H1 (cell line): Measurements from ENCODE around the gene SMIM41. TPM values are rescaled to one million over a fixed set of nuclear protein-coding genes. Genes with fewer than 3 reads are reported as not detected.

Source experiments
- CTCF ChIA-PET: fragments of 300-600 bp; sonication (Branson Sonifier 250); formaldehyde crosslinking; loops from one replicate; lab custom pipeline; 2021; ENCODE audit not compliant: partially characterized antibody; lab: Charles Lee
- POLR2A ChIA-PET: fragments of 300-600 bp; sonication (Branson Sonifier 250); formaldehyde crosslinking; loops from one replicate; lab custom pipeline; 2021; ENCODE audit warnings: inconsistent platforms; ENCODE audit not compliant: partially characterized antibody; lab: Charles Lee
- DNase-seq, 2 experiments: peaks; one replicate each; pipeline versions ENCODE4 v3.0.0 to v3.0.0-alpha.2; 2010 to 2022; ENCODE audit warnings: low spot score in 2 of 2, low read depth in 1 of 2, mixed read lengths in 1 of 2
- FAIRE-seq: peaks from 2 replicates; lab custom pipeline; 2011; peaks lifted over from hg19 to GRCh38; lab: Jason Lieb, UNC
- H2AFZ ChIP-seq: 2 replicates; pipeline ENCODE4 v1.8.1; 2012; ENCODE audit warnings: low read length, inconsistent platforms
- H2AK5ac ChIP-seq: 2 replicates; pipeline ENCODE4 v1.6.1; 2013; ENCODE audit warnings: low read depth, low read length
- H2BK120ac ChIP-seq: replicated peaks from 2 replicates; pipeline ENCODE3; 2013; ENCODE audit warnings: low read depth, low read length, inconsistent platforms
- H2BK12ac ChIP-seq: 2 replicates; pipeline ENCODE4 v1.6.1; 2013; ENCODE audit warnings: low read depth, low read length
- H2BK15ac ChIP-seq: 2 replicates; pipeline ENCODE4 v1.6.1; 2013; ENCODE audit warnings: low read length
- H2BK20ac ChIP-seq: 2 replicates; pipeline ENCODE4 v1.6.1; 2013; ENCODE audit warnings: low read length
- H2BK5ac ChIP-seq: 2 replicates; pipeline ENCODE4 v1.6.1; 2013; ENCODE audit warnings: low read depth, low read length
- H3K14ac ChIP-seq: 2 replicates; pipeline ENCODE4 v1.6.1; 2013; ENCODE audit warnings: inconsistent platforms; ENCODE audit not compliant: insufficient read length
- H3K18ac ChIP-seq: 2 replicates; pipeline ENCODE4 v1.6.1; 2013; ENCODE audit warnings: low read length; ENCODE audit errors: extremely low read depth
- H3K23ac ChIP-seq: 2 replicates; pipeline ENCODE4 v1.6.1; 2013; ENCODE audit warnings: inconsistent platforms; ENCODE audit not compliant: insufficient read length
- H3K23me2 ChIP-seq: 2 replicates; pipeline ENCODE4 v1.6.1; 2013; ENCODE audit warnings: low read depth, low read length
- H3K27ac ChIP-seq: 2 replicates; pipeline ENCODE4 v1.6.1; 2011; ENCODE audit warnings: low read depth, low read length, inconsistent platforms
- H3K27me3 ChIP-seq, 4 experiments: replicated peaks in 1 of 4; 1 replicate in 1 of 4; 2 replicates in 3 of 4; pipeline versions ENCODE4 v1.6.1 to v1.8.1; 2011 to 2013; ENCODE audit warnings: low read length in 3 of 4, mild to moderate bottlenecking in 3 of 4, inconsistent platforms in 2 of 4, mixed read lengths in 2 of 4, moderate library complexity in 1 of 4; ENCODE audit not compliant: control insufficient read depth in 3 of 4, insufficient read depth in 3 of 4; ENCODE audit errors: extremely low read depth in 1 of 4
- H3K36me3 ChIP-seq, 4 experiments: 2 replicates each; pipeline versions ENCODE4 v1.6.1 to v1.8.1; 2011 to 2013; ENCODE audit warnings: mild to moderate bottlenecking in 4 of 4, low read length in 3 of 4, moderate library complexity in 2 of 4, control low read depth in 1 of 4, inconsistent platforms in 1 of 4; ENCODE audit not compliant: insufficient read depth in 4 of 4, control insufficient read depth in 2 of 4
- H3K4ac ChIP-seq: replicated peaks from 2 replicates; pipeline ENCODE3; 2013; ENCODE audit warnings: low read length, low read depth, mixed read lengths, inconsistent platforms; ENCODE audit not compliant: insufficient read length
- H3K4me1 ChIP-seq, 4 experiments: replicated peaks in 1 of 4; 1 replicate in 1 of 4; 2 replicates in 3 of 4; pipeline versions ENCODE4 v1.6.1 to v1.8.1; 2011 to 2013; ENCODE audit warnings: low read length in 3 of 4, inconsistent platforms in 2 of 4, mixed read lengths in 1 of 4; ENCODE audit not compliant: insufficient read depth in 4 of 4, control insufficient read depth in 3 of 4
- H3K4me2 ChIP-seq, 2 experiments: 2 replicates each; pipeline versions ENCODE4 v1.6.1 to v1.8.1; 2011 to 2013; ENCODE audit warnings: low read depth in 2 of 2, low read length in 2 of 2, control low read depth in 1 of 2, inconsistent platforms in 1 of 2, mild to moderate bottlenecking in 1 of 2; ENCODE audit not compliant: insufficient read depth in 1 of 2
- H3K4me3 ChIP-seq, 4 experiments: fragments of 200-600, 300-600 bp in 1 of 4; sonication (generic), shearing (Covaris generic), sonication (Bioruptor Twin) in 1 of 4; 2 replicates each; pipeline versions ENCODE4 v1.5.1 to v1.8.1; 2011 to 2016; ENCODE audit warnings: low read length in 4 of 4, low read depth in 3 of 4, control low read depth in 2 of 4, inconsistent platforms in 2 of 4, mild to moderate bottlenecking in 2 of 4, mixed read lengths in 1 of 4, moderate library complexity in 1 of 4; ENCODE audit not compliant: insufficient read depth in 2 of 4; ENCODE audit errors: extremely low read depth in 1 of 4
- H3K56ac ChIP-seq: replicated peaks from 2 replicates; pipeline ENCODE3; 2013; ENCODE audit warnings: low read depth, mild to moderate bottlenecking, mixed read lengths, low read length, inconsistent platforms; ENCODE audit not compliant: insufficient read length
- H3K79me1 ChIP-seq: 2 replicates; pipeline ENCODE4 v1.6.1; 2013; ENCODE audit warnings: low read depth, low read length, control low read depth
- H3K79me2 ChIP-seq, 2 experiments: 2 replicates each; pipeline versions ENCODE4 v1.6.1 to v1.8.1; 2012 to 2013; ENCODE audit warnings: low read length in 2 of 2, mild to moderate bottlenecking in 2 of 2, inconsistent platforms in 1 of 2; ENCODE audit not compliant: insufficient read depth in 2 of 2, control insufficient read depth in 1 of 2
- H3K9ac ChIP-seq, 4 experiments: replicated peaks in 1 of 4; 1 replicate in 1 of 4; 2 replicates in 3 of 4; pipeline versions ENCODE4 v1.6.1 to v1.8.1; 2011 to 2013; ENCODE audit warnings: low read depth in 3 of 4, low read length in 3 of 4, control low read depth in 2 of 4, mild to moderate bottlenecking in 2 of 4, moderate library complexity in 2 of 4, inconsistent platforms in 1 of 4; ENCODE audit errors: extremely low read depth in 1 of 4
- H3K9me3 ChIP-seq, 2 experiments: 2 replicates each; pipeline versions ENCODE4 v1.6.1 to v1.8.1; 2012 to 2013; ENCODE audit warnings: mild to moderate bottlenecking in 2 of 2, moderate library complexity in 2 of 2, control low read depth in 1 of 2, inconsistent platforms in 1 of 2, low read depth in 1 of 2, low read length in 1 of 2, mixed read lengths in 1 of 2; ENCODE audit not compliant: insufficient read depth in 2 of 2
- H4K20me1 ChIP-seq, 2 experiments: replicated peaks in 1 of 2; 2 replicates each; pipeline versions ENCODE3 to v1.8.1; 2011 to 2013; ENCODE audit warnings: inconsistent platforms in 2 of 2, low read length in 2 of 2, mild to moderate bottlenecking in 1 of 2; ENCODE audit not compliant: insufficient read depth in 2 of 2, control insufficient read depth in 1 of 2
- H4K5ac ChIP-seq: 2 replicates; pipeline ENCODE4 v1.6.1; 2013; ENCODE audit warnings: low read length, low read depth, mixed read lengths, inconsistent platforms; ENCODE audit not compliant: insufficient read length
- H4K8ac ChIP-seq: 2 replicates; pipeline ENCODE4 v1.8.0; 2013; ENCODE audit warnings: mild to moderate bottlenecking, moderate library complexity, low read length, inconsistent platforms; ENCODE audit not compliant: insufficient read depth; ENCODE audit errors: extremely low read depth
- H4K91ac ChIP-seq: replicated peaks from 2 replicates; pipeline ENCODE3; 2013; ENCODE audit warnings: low read length, mixed read lengths, inconsistent platforms; ENCODE audit not compliant: insufficient read length
- CBX5 ChIP-seq: fragments of 300-800, 300-1000 bp; sonication (generic); IDR thresholded peaks from 2 replicates; pipeline ENCODE4 v1.7.1; 2016; ENCODE audit warnings: antibody characterized with exemption, low read length, low read depth
- CHD1 ChIP-seq: IDR thresholded peaks from 2 replicates; pipeline ENCODE4 v1.6.1; 2012; ENCODE audit warnings: low read depth, low read length, improper control_type of control experiment
- CHD2 ChIP-seq: IDR thresholded peaks from 2 replicates; pipeline ENCODE4 v1.6.1; 2012; ENCODE audit warnings: low read length, improper control_type of control experiment
- GTF2F1 ChIP-seq: IDR thresholded peaks from 2 replicates; pipeline ENCODE4 v1.6.1; 2012; ENCODE audit warnings: low read depth, low read length, improper control_type of control experiment, borderline replicate concordance
- POLR2AphosphoS5 ChIP-seq: IDR thresholded peaks from 2 replicates; pipeline ENCODE4 v1.6.1; 2011; ENCODE audit warnings: low read depth, low read length
- RXRA ChIP-seq: IDR thresholded peaks from 2 replicates; pipeline ENCODE4 v1.6.1; 2011; ENCODE audit warnings: low read depth, mild to moderate bottlenecking, low read length, moderate library complexity; ENCODE audit not compliant: insufficient read depth
- SAP30 ChIP-seq: fragments of 300-600 bp; sonication (generic); IDR thresholded peaks from 2 replicates; pipeline ENCODE4 v1.7.1; 2012; ENCODE audit warnings: low read length, moderate library complexity, mild to moderate bottlenecking, inconsistent platforms; ENCODE audit not compliant: insufficient read depth, insufficient replicate concordance
- SP4 ChIP-seq: IDR thresholded peaks from 2 replicates; pipeline ENCODE4 v1.6.1; 2012; ENCODE audit warnings: low read length, inconsistent platforms
- SUZ12 ChIP-seq: fragments of 200-600 bp; sonication (generic); IDR thresholded peaks from 2 replicates; pipeline ENCODE4 v1.6.1; 2012; ENCODE audit warnings: mild to moderate bottlenecking, inconsistent platforms, low read length, moderate library complexity, mixed read lengths
- YY1 ChIP-seq: IDR thresholded peaks from 2 replicates; pipeline ENCODE4 v1.6.1; 2011; ENCODE audit warnings: low read depth, mild to moderate bottlenecking, low read length
- WGBS, 2 experiments: shearing (Covaris generic) in 1 of 2; methylation state at CpG; one replicate each; pipeline versions ENCODE4 v1.1.6 to v1.1.7; 2013 to 2015; ENCODE audit warnings: low lambda C conversion rate in 2 of 2, mixed read lengths in 2 of 2, inconsistent platforms in 1 of 2, low coverage in 1 of 2, missing lambda C conversion rate in 1 of 2; ENCODE audit not compliant: insufficient replicate concordance in 2 of 2, insufficient coverage in 1 of 2, insufficient read length in 1 of 2; ENCODE audit errors: extremely low coverage in 1 of 2, missing lambda C conversion rate in 1 of 2; 5-methylcytosine and 5-hydroxymethylcytosine counted together
- polyA plus RNA-seq, 7 experiments: library from polyadenylated mRNA; depleted of rRNA in 3 of 7; stranded (reverse) in 5 of 7; unstranded in 2 of 7; fragments of >200 nt in 5 of 7; fragments of 200-250 nt in 2 of 7; gene quantifications; 1 replicate in 5 of 7; 2 replicates in 1 of 7; 4 replicates in 1 of 7; pipeline versions ENCODE4 v1.2.1 to v1.2.3, GENCODE V29; 2011 to 2013; ENCODE audit warnings: missing spikeins in 2 of 7, mixed read lengths in 2 of 7
- total RNA-seq: library from RNA; stranded (reverse); fragmentation: NEBNext Ultra II Directional; extraction: Animal tissue kit (Norgen Biotek cat#: 25700); gene quantifications from 2 replicates; pipeline ENCODE4 v1.2.1, GENCODE V29; 2021
- TF ChIP-seq, protein P1 (sequence below), 3 experiments: IDR thresholded peaks; 1 replicate in 2 of 3; 2 replicates in 1 of 3; pipeline versions ENCODE4 v1.5.1 to v1.6.1; 2011; ENCODE audit warnings: low read length in 3 of 3, mild to moderate bottlenecking in 3 of 3, inconsistent platforms in 2 of 3, low read depth in 1 of 3, moderate library complexity in 1 of 3; ENCODE audit not compliant: insufficient read depth in 1 of 3; ENCODE audit errors: control extremely low read depth in 1 of 3

SMIM41 gene
- total and polyA plus RNA-seq, 2 of the 8 experiments (the other 6 are each of a cell fraction or from before 2014, with no cell fraction given): 0.28 to 0.98 TPM

DNA sequence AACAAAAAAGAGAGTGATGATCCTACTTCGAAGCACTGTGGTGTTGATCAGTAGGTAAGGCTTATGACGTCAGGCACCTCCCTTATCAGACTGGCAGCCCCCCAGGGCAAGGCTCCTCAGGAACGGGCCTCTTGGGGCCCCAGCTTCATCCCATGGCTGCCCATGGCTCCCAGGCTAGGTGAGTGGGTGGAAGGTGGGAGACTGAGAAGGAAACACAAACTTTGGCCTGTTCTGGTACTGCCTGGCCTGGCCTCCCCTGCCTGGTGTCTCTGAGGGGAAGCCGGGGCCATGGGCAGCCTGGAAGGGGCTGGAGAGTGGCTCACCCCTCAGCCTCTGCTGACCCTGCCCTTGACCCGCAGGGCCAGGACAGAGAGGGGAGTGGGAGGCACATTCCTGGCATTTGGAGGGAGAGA, 73.4 kb downstream of the SMIM41 start:
- H3K56ac ChIP-seq: no peak overlapping the region
- H3K4me3 ChIP-seq: no peak overlapping the region
- H4K5ac ChIP-seq: no peak overlapping the region
- H3K23ac ChIP-seq: no peak overlapping the region
- ChIA-PET CTCF (interaction anchor here (0.7 to 3.5 kb wide), 20 partner anchors 10 to 770 kb away, joined by 3 to 26 read pairs (median 4); no protein-coding TSS in a partner anchor), POLR2A (no interaction called here)
- no peak for DNase-seq
- H2BK5ac ChIP-seq: 0 out of 2 replicates have a peak overlapping the region, but pooled peaks have one; percentile 35
- no peak overlapping the region for H4K8ac ChIP-seq
- no peak overlapping the region; a peak in 2 of 7 replicates for H3K9ac ChIP-seq
- no peak overlapping the region for H3K14ac ChIP-seq
- peaks cover 0 to 4% (median 2%) of the 10 kb centered on the region in 4 experiments; a peak in 2 of 7 replicates for H3K27me3 ChIP-seq
- H2AK5ac ChIP-seq: no peak overlapping the region
- H2BK120ac ChIP-seq: no peak overlapping the region
- no peak overlapping the region for H4K91ac ChIP-seq
- H3K4me2 ChIP-seq: peak overlapping the region; percentile 0 to 70; a peak in 2 of 4 replicates
- no peak overlapping the region for H2BK20ac ChIP-seq
- no peak overlapping the region for H3K4ac ChIP-seq
- H2BK15ac ChIP-seq: peak overlapping the region; percentile 10; the same call in 1 of the 2 replicates
- H3K27ac ChIP-seq: no peak overlapping the region
- peak overlapping the region; percentile 75 for H2BK12ac ChIP-seq
- H3K79me1 ChIP-seq: no peaks in the 10 kb centered on the region
- H3K9me3 ChIP-seq: no peaks in the 10 kb centered on the region
- H4K20me1 ChIP-seq: peaks cover 0 to 2% of the 10 kb centered on the region in 2 experiments
- H3K36me3 ChIP-seq: no peaks in the 10 kb centered on the region
- H3K4me1 ChIP-seq: peaks cover 5 to 23% (median 11%) of the 10 kb centered on the region in 4 experiments
- H2AFZ ChIP-seq: 0 out of 2 replicates have a peak overlapping the region, but pooled peaks have one; percentile 40
- no peaks in the 10 kb centered on the region for H3K79me2 ChIP-seq
- 78% methylated on average over 5 of the region's 5 CpGs; no CpG with 5 or more reads in 1 of the 2 experiments for WGBS, 2 experiments
- FAIRE-seq: no peak
- H3K23me2 ChIP-seq: no peaks in the 10 kb centered on the region; the same call in 1 of the 2 replicates
- no peak overlapping the region; the same call in 1 of the 2 replicates for H3K18ac ChIP-seq
- TF ChIP-seq CHD2: no peak
- no peak for TF ChIP-seq GTF2F1
- no peak for TF ChIP-seq SUZ12
- TF ChIP-seq CBX5: no peak
- TF ChIP-seq CHD1: no peak
- TF ChIP-seq YY1: no peak
- TF ChIP-seq, protein P1, sequence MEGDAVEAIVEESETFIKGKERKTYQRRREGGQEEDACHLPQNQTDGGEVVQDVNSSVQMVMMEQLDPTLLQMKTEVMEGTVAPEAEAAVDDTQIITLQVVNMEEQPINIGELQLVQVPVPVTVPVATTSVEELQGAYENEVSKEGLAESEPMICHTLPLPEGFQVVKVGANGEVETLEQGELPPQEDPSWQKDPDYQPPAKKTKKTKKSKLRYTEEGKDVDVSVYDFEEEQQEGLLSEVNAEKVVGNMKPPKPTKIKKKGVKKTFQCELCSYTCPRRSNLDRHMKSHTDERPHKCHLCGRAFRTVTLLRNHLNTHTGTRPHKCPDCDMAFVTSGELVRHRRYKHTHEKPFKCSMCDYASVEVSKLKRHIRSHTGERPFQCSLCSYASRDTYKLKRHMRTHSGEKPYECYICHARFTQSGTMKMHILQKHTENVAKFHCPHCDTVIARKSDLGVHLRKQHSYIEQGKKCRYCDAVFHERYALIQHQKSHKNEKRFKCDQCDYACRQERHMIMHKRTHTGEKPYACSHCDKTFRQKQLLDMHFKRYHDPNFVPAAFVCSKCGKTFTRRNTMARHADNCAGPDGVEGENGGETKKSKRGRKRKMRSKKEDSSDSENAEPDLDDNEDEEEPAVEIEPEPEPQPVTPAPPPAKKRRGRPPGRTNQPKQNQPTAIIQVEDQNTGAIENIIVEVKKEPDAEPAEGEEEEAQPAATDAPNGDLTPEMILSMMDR (IDR thresholded peaks at IDR 0.05; ENCODE audit: control extremely low read depth in 1 of 3, insufficient read depth in 1 of 3, low read depth in 1 of 3, low read length in 3 of 3): no peak
- no peak for TF ChIP-seq SAP30
- TF ChIP-seq POLR2AphosphoS5: no peak
- no peak for TF ChIP-seq RXRA
- no peak for TF ChIP-seq SP4
